Keratinocyte (primary cell): Measurements from ENCODE around the gene CA9.

Experiments
- CTCF ChIP-seq, 3 experiments: IDR thresholded peaks in 1 of 3; conservative IDR thresholded peaks in 1 of 3; optimal IDR thresholded peaks in 1 of 3; 2 replicates in 2 of 3; 3 replicates in 1 of 3; pipeline versions ENCODE3 to v1.5.1; 2011; ENCODE audit warnings: low read length in 3 of 3, mild to moderate bottlenecking in 3 of 3, moderate library complexity in 2 of 3, control low read depth in 1 of 3, inconsistent platforms in 1 of 3; ENCODE audit not compliant: insufficient read depth in 2 of 3; ENCODE audit errors: extremely low read depth in 1 of 3
- EZH2 ChIP-seq: IDR thresholded peaks from one replicate; pipeline ENCODE4 v1.6.1; 2012; ENCODE audit warnings: inconsistent platforms, mild to moderate bottlenecking, low read length, moderate library complexity

DNA sequence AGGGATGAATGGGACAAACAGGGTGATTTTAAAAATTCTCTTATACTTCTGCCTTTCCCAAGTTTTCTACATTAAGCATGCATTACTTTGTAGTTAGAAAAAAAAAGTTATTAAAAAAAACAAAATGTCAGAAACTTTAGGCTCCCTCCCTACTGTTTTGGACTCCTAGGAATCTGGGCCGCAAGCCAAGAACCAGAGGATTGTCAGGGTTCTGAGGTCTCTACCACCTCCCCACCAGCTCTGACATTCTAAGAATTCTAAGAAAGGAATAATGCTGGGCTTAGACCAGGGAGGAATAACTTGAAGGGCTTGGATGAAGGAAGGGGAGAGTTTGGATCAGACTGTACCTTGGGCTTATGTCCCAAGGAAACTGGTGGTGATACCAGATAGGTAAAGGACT lies 7.7 kb upstream of the CA9 start:
- TF ChIP-seq CTCF (optimal IDR thresholded peaks at IDR 0.05 in 1 of 3, IDR thresholded peaks at IDR 0.05 in 1 of 3, conservative IDR thresholded peaks at IDR 0.05 in 1 of 3; ENCODE audit: extremely low read depth in 1 of 3, insufficient read depth in 2 of 3, low read length in 3 of 3) (no peak), EZH2 (no peak)
